Panc1 (cell line): ENCODE measurements around the gene RAB4B. TPM values are rescaled to one million over a fixed set of nuclear protein-coding genes. Genes with fewer than 3 reads are reported as not detected.

Experiments
- ATAC-seq: fragments of 200-7000 bp; cut with Tn5 transposase; 2 replicates; pipeline ENCODE4 v1.9.1; 2020; ENCODE audit warnings: mild to moderate bottlenecking, moderate library complexity
- BruUV-seq: library from RNA; stranded (reverse); fragments of 400-500 nt; replicated peaks from 2 replicates; lab custom pipeline; 2021; lab: Mats Ljungman, UMichigan
- CTCF ChIA-PET: fragments of 300-600 bp; sonication (Branson Sonifier 250); formaldehyde crosslinking; loops from one replicate; lab custom pipeline; 2022; ENCODE audit warnings: antibody characterized with exemption; lab: Charles Lee
- POLR2A ChIA-PET: fragments of 300-600 bp; sonication (Branson Sonifier 250); formaldehyde crosslinking; loops from one replicate; lab custom pipeline; 2022; ENCODE audit warnings: antibody characterized with exemption; lab: Charles Lee
- DNase-seq: peaks from one replicate; pipeline ENCODE4 v3.0.0-alpha.2; 2010; ENCODE audit warnings: low read depth, low spot score
- H3K27ac ChIP-seq: 2 replicates; pipeline ENCODE4 v1.5.1; 2011; ENCODE audit warnings: mild to moderate bottlenecking, low read length, inconsistent platforms
- H3K27me3 ChIP-seq: fragments of 200-500 bp; sonication (Bioruptor generic); 2 replicates; pipeline ENCODE4 v1.6.0; 2014; ENCODE audit warnings: low read length, inconsistent platforms; ENCODE audit not compliant: control insufficient read depth, insufficient read depth
- H3K36me3 ChIP-seq: fragments of 200-500 bp; sonication (Bioruptor generic); 2 replicates; pipeline ENCODE4 v1.5.1; 2014; ENCODE audit warnings: inconsistent platforms, mild to moderate bottlenecking, low read length, moderate library complexity; ENCODE audit not compliant: control insufficient read depth, insufficient read depth
- H3K4me1 ChIP-seq: 2 replicates; pipeline ENCODE4 v1.5.1; 2011; ENCODE audit warnings: inconsistent platforms, mild to moderate bottlenecking, low read length, moderate library complexity; ENCODE audit not compliant: control insufficient read depth, insufficient read depth
- H3K4me3 ChIP-seq, 2 experiments: 2 replicates each; pipeline ENCODE4 v1.5.1; 2011 to 2012; ENCODE audit warnings: low read depth in 2 of 2, low read length in 2 of 2, mild to moderate bottlenecking in 2 of 2, inconsistent platforms in 1 of 2, moderate library complexity in 1 of 2
- H3K9me3 ChIP-seq: fragments of 200-500 bp; sonication (Bioruptor generic); 2 replicates; pipeline ENCODE4 v1.5.1; 2014; ENCODE audit warnings: low read depth, mild to moderate bottlenecking, inconsistent platforms, low read length, moderate library complexity; ENCODE audit not compliant: control insufficient read depth, insufficient read depth
- POLR2AphosphoS5 ChIP-seq: IDR thresholded peaks from 2 replicates; pipeline ENCODE4 v1.6.1; 2012; ENCODE audit warnings: mild to moderate bottlenecking, low read depth, low read length, moderate library complexity
- SIN3A ChIP-seq: IDR thresholded peaks from 2 replicates; pipeline ENCODE4 v1.6.1; 2012; ENCODE audit warnings: low read depth, mild to moderate bottlenecking, low read length, moderate library complexity, borderline replicate concordance; ENCODE audit not compliant: insufficient read depth
- TCF7L2 ChIP-seq: IDR thresholded peaks from 2 replicates; pipeline ENCODE4 v1.6.1; 2011; ENCODE audit warnings: mild to moderate bottlenecking, low read depth, low read length, inconsistent platforms
- in situ Hi-C: cut with HindIII; loops from 2 replicates; pipeline ENCODE4 v1.10.0; 2016; ENCODE audit warnings: low sequenced_read_pairs, low pct_unique_long_range_greater_than_20kb
- intact Hi-C: fragments of 100-400 bp; cut with micrococcal nuclease; formaldehyde crosslinking; loops from one replicate; pipeline ENCODE4 v1.10.0; 2022; ENCODE audit not compliant: unreplicated experiment
- total RNA-seq: library from RNA; stranded (reverse); gene quantifications from one replicate; pipeline ENCODE4 v1.2.1, GENCODE V29; 2021; ENCODE audit not compliant: unreplicated experiment
- TF ChIP-seq, protein P1 (sequence below): fragments of 450-650 bp; IDR thresholded peaks from 2 replicates; pipeline ENCODE4 v1.5.1; 2017; ENCODE audit warnings: mild to moderate bottlenecking
- TF ChIP-seq, protein P2 (sequence below), 2 experiments: IDR thresholded peaks; 2 replicates each; pipeline ENCODE4 v1.6.1; 2011 to 2012; ENCODE audit warnings: low read depth in 2 of 2, control low read depth in 1 of 2, low read length in 1 of 2, mild to moderate bottlenecking in 1 of 2, moderate library complexity in 1 of 2; ENCODE audit not compliant: insufficient read depth in 1 of 2

RAB4B gene
- total RNA-seq, 1 experiment from 2014 or later: 24.8 TPM

DNA sequence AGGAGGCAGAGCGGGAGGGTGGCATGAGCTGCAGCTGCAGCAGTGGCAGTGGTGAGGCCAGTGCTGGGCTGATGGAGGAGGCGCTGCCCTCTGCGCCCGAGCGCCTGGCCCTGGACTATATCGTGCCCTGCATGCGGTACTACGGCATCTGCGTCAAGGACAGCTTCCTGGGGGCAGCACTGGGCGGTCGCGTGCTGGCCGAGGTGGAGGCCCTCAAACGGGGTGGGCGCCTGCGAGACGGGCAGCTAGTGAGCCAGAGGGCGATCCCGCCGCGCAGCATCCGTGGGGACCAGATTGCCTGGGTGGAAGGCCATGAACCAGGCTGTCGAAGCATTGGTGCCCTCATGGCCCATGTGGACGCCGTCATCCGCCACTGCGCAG is 22.9 kb downstream of the RAB4B start:
- ChIA-PET CTCF (no interaction called here), POLR2A (interaction anchor here (0.7 kb wide), 1 partner anchor 13 kb away, joined by 11 read pairs; no protein-coding TSS in a partner anchor)
- ATAC-seq (no peak), DNase-seq (no peak)
- Histone ChIP-seq H3K4me3 (peak overlapping the region; percentile 65 to 76), H3K27me3 (no peaks in the 10 kb centered on the region), H3K36me3 (peaks cover 2% of the 10 kb centered on the region; the same call in 1 of the 2 replicates), H3K4me1 (peaks cover 49% of the 10 kb centered on the region), H3K9me3 (no peaks in the 10 kb centered on the region), H3K27ac (peak overlapping the region; percentile 85)
- no TSS peak for BruUV-seq
- TF ChIP-seq POLR2AphosphoS5: no peak
- TF ChIP-seq, protein P1, sequence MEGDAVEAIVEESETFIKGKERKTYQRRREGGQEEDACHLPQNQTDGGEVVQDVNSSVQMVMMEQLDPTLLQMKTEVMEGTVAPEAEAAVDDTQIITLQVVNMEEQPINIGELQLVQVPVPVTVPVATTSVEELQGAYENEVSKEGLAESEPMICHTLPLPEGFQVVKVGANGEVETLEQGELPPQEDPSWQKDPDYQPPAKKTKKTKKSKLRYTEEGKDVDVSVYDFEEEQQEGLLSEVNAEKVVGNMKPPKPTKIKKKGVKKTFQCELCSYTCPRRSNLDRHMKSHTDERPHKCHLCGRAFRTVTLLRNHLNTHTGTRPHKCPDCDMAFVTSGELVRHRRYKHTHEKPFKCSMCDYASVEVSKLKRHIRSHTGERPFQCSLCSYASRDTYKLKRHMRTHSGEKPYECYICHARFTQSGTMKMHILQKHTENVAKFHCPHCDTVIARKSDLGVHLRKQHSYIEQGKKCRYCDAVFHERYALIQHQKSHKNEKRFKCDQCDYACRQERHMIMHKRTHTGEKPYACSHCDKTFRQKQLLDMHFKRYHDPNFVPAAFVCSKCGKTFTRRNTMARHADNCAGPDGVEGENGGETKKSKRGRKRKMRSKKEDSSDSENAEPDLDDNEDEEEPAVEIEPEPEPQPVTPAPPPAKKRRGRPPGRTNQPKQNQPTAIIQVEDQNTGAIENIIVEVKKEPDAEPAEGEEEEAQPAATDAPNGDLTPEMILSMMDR: no peak
- TF ChIP-seq SIN3A: no peak
- intact Hi-C loops (loop anchor here (10.0 kb wide), 1 partner anchor 136 kb away; no protein-coding TSS in a partner anchor), in situ Hi-C loops (no loop called here)

DNA sequence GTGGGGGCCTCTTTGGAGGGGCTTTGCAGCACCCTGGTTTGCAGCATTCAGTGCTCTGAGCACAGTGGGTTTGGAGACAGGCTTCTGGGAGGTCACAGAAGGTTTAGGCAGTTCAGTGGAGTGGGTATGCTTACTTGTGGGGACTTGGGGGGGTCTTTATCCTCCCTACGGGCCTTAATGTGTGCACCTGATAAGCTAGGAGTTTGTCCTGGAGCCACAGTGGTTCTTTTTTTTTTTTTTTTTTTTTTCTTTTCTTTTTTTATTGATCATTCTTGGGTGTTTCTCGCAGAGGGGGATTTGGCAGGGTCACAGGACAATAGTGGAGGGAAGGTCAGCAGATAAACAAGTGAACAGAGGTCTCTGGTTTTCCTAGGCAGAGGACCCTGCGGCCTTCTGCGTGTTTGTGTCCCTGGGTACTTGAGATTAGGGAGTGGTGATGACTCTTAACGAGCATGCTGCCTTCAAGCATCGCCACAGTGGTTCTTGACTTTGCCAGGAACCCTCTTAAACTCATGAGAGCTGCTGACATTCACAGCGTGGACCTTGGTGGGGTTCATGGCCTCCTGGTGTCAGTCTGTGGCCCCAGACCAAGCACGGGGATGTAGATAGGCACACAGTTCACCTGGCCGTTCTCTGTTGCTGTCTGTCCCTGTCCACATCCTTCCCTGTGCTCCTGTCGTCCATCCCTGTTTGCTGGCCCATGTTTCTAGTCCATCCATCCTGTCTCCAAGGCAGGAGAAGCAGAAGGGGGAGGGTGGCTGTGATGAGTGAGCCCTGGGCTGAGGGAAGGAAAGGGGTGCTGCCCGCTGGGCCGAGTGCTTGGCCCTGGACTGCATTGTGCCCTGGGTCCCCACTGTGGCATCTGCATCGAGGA is 23.6 kb downstream of the RAB4B start:
- intact Hi-C loops: loop anchor here (10.0 kb wide), 1 partner anchor 137 kb away; no protein-coding TSS in a partner anchor
- peak overlapping the region; percentile 65 to 76 for H3K4me3 ChIP-seq
- H3K36me3 ChIP-seq: peaks cover 2% of the 10 kb centered on the region; the same call in 1 of the 2 replicates
- ChIA-PET CTCF (no interaction called here), POLR2A (interaction anchor here (0.7 kb wide), 1 partner anchor 14 kb away, joined by 11 read pairs; no protein-coding TSS in a partner anchor)
- H3K27me3 ChIP-seq: no peaks in the 10 kb centered on the region
- in situ Hi-C loops: no loop called here
- BruUV-seq: TSS peak; percentile 90
- H3K9me3 ChIP-seq: no peaks in the 10 kb centered on the region
- DNase-seq (no peak), ATAC-seq (no peak)
- no peak for TF ChIP-seq POLR2AphosphoS5
- H3K4me1 ChIP-seq: peaks cover 51% of the 10 kb centered on the region
- H3K27ac ChIP-seq: peak overlapping the region; percentile 44

DNA sequence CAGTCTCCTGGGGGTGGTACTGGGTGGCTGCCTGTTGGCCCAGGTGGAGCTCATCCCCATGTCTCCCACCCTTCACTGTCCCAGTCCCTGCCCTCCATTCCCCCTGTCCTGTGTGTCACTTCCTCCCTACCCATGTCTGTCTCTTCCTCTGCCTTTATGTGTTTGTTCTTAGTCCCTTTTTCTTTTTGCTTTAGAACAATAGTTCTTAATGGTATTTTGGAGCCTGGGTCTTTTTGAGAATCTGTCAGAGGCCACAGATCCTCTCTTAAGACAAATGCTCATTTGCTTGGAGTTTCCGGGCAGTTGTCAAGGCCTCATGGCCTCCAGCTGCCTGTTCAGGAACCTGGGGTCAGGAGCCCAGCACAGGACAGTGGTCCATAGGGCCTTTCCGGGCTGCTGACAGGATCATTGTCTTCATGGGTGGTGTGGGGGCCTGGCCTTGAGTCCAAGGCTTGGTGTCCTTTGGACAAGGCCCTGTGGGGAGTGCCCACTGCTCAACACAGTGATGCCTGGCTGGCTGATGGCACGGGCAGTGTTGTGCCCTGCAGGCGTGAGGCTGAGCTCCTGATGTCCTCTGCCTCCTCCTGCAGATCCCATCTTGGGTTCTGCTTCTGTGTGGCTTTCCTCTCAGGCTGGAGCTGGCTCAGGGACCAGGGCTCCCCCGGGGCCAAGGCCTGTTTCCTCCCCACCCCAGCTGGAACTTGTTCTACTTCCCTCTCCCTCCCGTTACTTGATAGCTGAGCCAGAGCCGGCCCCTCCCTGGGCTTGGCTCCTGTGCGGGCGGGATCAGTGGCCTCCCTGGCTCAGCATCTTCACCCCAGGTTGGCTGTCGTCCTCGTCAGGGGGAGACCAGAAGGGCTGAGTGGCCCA is 24.5 kb downstream of the RAB4B start:
- H3K9me3 ChIP-seq: no peaks in the 10 kb centered on the region
- no peaks in the 10 kb centered on the region for H3K27me3 ChIP-seq
- peaks cover 2% of the 10 kb centered on the region; the same call in 1 of the 2 replicates for H3K36me3 ChIP-seq
- POLR2A ChIA-PET: no interaction called here
- ATAC-seq (no peak), DNase-seq (no peak)
- peak overlapping the region; percentile 39; the same call in 1 of the 2 replicates for H3K27ac ChIP-seq
- intact Hi-C loops: loop anchor here (10.0 kb wide), 1 partner anchor 138 kb away; no protein-coding TSS in a partner anchor
- in situ Hi-C loops: no loop called here
- H3K4me1 ChIP-seq: peaks cover 51% of the 10 kb centered on the region
- no TSS peak for BruUV-seq
- H3K4me3 ChIP-seq: peak overlapping the region; percentile 65 to 76
- CTCF ChIA-PET: interaction anchor here (0.5 kb wide), 1 partner anchor 31 kb away, joined by 5 read pairs; no protein-coding TSS in a partner anchor
- TF ChIP-seq, protein P2, sequence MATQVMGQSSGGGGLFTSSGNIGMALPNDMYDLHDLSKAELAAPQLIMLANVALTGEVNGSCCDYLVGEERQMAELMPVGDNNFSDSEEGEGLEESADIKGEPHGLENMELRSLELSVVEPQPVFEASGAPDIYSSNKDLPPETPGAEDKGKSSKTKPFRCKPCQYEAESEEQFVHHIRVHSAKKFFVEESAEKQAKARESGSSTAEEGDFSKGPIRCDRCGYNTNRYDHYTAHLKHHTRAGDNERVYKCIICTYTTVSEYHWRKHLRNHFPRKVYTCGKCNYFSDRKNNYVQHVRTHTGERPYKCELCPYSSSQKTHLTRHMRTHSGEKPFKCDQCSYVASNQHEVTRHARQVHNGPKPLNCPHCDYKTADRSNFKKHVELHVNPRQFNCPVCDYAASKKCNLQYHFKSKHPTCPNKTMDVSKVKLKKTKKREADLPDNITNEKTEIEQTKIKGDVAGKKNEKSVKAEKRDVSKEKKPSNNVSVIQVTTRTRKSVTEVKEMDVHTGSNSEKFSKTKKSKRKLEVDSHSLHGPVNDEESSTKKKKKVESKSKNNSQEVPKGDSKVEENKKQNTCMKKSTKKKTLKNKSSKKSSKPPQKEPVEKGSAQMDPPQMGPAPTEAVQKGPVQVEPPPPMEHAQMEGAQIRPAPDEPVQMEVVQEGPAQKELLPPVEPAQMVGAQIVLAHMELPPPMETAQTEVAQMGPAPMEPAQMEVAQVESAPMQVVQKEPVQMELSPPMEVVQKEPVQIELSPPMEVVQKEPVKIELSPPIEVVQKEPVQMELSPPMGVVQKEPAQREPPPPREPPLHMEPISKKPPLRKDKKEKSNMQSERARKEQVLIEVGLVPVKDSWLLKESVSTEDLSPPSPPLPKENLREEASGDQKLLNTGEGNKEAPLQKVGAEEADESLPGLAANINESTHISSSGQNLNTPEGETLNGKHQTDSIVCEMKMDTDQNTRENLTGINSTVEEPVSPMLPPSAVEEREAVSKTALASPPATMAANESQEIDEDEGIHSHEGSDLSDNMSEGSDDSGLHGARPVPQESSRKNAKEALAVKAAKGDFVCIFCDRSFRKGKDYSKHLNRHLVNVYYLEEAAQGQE (IDR thresholded peaks at IDR 0.05; ENCODE audit: insufficient read depth in 1 of 2, low read depth in 2 of 2, low read length in 1 of 2): no peak
- no peak for TF ChIP-seq TCF7L2
- no peak for TF ChIP-seq SIN3A
- TF ChIP-seq, protein P1: no peak
- no peak for TF ChIP-seq POLR2AphosphoS5
